H1 (cell line): ENCODE measurements around the gene CACNA2D3. TPM values are rescaled to one million over a fixed set of nuclear protein-coding genes. Genes with fewer than 3 reads are reported as not detected.

Source experiments
- CTCF ChIA-PET: fragments of 300-600 bp; sonication (Branson Sonifier 250); formaldehyde crosslinking; loops from one replicate; lab custom pipeline; 2021; ENCODE audit not compliant: partially characterized antibody; lab: Charles Lee
- POLR2A ChIA-PET: fragments of 300-600 bp; sonication (Branson Sonifier 250); formaldehyde crosslinking; loops from one replicate; lab custom pipeline; 2021; ENCODE audit warnings: inconsistent platforms; ENCODE audit not compliant: partially characterized antibody; lab: Charles Lee
- DNase-seq, 2 experiments: peaks; one replicate each; pipeline versions ENCODE4 v3.0.0 to v3.0.0-alpha.2; 2010 to 2022; ENCODE audit warnings: low spot score in 2 of 2, low read depth in 1 of 2, mixed read lengths in 1 of 2
- FAIRE-seq: peaks from 2 replicates; lab custom pipeline; 2011; peaks lifted over from hg19 to GRCh38; lab: Jason Lieb, UNC
- H2AFZ ChIP-seq: 2 replicates; pipeline ENCODE4 v1.8.1; 2012; ENCODE audit warnings: low read length, inconsistent platforms
- H2AK5ac ChIP-seq: 2 replicates; pipeline ENCODE4 v1.6.1; 2013; ENCODE audit warnings: low read depth, low read length
- H2BK120ac ChIP-seq: replicated peaks from 2 replicates; pipeline ENCODE3; 2013; ENCODE audit warnings: low read depth, low read length, inconsistent platforms
- H2BK12ac ChIP-seq: 2 replicates; pipeline ENCODE4 v1.6.1; 2013; ENCODE audit warnings: low read depth, low read length
- H2BK15ac ChIP-seq: 2 replicates; pipeline ENCODE4 v1.6.1; 2013; ENCODE audit warnings: low read length
- H2BK20ac ChIP-seq: 2 replicates; pipeline ENCODE4 v1.6.1; 2013; ENCODE audit warnings: low read length
- H2BK5ac ChIP-seq: 2 replicates; pipeline ENCODE4 v1.6.1; 2013; ENCODE audit warnings: low read depth, low read length
- H3K14ac ChIP-seq: 2 replicates; pipeline ENCODE4 v1.6.1; 2013; ENCODE audit warnings: inconsistent platforms; ENCODE audit not compliant: insufficient read length
- H3K18ac ChIP-seq: 2 replicates; pipeline ENCODE4 v1.6.1; 2013; ENCODE audit warnings: low read length; ENCODE audit errors: extremely low read depth
- H3K23ac ChIP-seq: 2 replicates; pipeline ENCODE4 v1.6.1; 2013; ENCODE audit warnings: inconsistent platforms; ENCODE audit not compliant: insufficient read length
- H3K23me2 ChIP-seq: 2 replicates; pipeline ENCODE4 v1.6.1; 2013; ENCODE audit warnings: low read depth, low read length
- H3K27ac ChIP-seq: 2 replicates; pipeline ENCODE4 v1.6.1; 2011; ENCODE audit warnings: low read depth, low read length, inconsistent platforms
- H3K27me3 ChIP-seq, 4 experiments: replicated peaks in 1 of 4; 1 replicate in 1 of 4; 2 replicates in 3 of 4; pipeline versions ENCODE4 v1.6.1 to v1.8.1; 2011 to 2013; ENCODE audit warnings: low read length in 3 of 4, mild to moderate bottlenecking in 3 of 4, inconsistent platforms in 2 of 4, mixed read lengths in 2 of 4, moderate library complexity in 1 of 4; ENCODE audit not compliant: control insufficient read depth in 3 of 4, insufficient read depth in 3 of 4; ENCODE audit errors: extremely low read depth in 1 of 4
- H3K36me3 ChIP-seq, 4 experiments: 2 replicates each; pipeline versions ENCODE4 v1.6.1 to v1.8.1; 2011 to 2013; ENCODE audit warnings: mild to moderate bottlenecking in 4 of 4, low read length in 3 of 4, moderate library complexity in 2 of 4, control low read depth in 1 of 4, inconsistent platforms in 1 of 4; ENCODE audit not compliant: insufficient read depth in 4 of 4, control insufficient read depth in 2 of 4
- H3K4ac ChIP-seq: replicated peaks from 2 replicates; pipeline ENCODE3; 2013; ENCODE audit warnings: low read length, low read depth, mixed read lengths, inconsistent platforms; ENCODE audit not compliant: insufficient read length
- H3K4me1 ChIP-seq, 4 experiments: replicated peaks in 1 of 4; 1 replicate in 1 of 4; 2 replicates in 3 of 4; pipeline versions ENCODE4 v1.6.1 to v1.8.1; 2011 to 2013; ENCODE audit warnings: low read length in 3 of 4, inconsistent platforms in 2 of 4, mixed read lengths in 1 of 4; ENCODE audit not compliant: insufficient read depth in 4 of 4, control insufficient read depth in 3 of 4
- H3K4me2 ChIP-seq, 2 experiments: 2 replicates each; pipeline versions ENCODE4 v1.6.1 to v1.8.1; 2011 to 2013; ENCODE audit warnings: low read depth in 2 of 2, low read length in 2 of 2, control low read depth in 1 of 2, inconsistent platforms in 1 of 2, mild to moderate bottlenecking in 1 of 2; ENCODE audit not compliant: insufficient read depth in 1 of 2
- H3K4me3 ChIP-seq, 4 experiments: fragments of 200-600, 300-600 bp in 1 of 4; sonication (generic), shearing (Covaris generic), sonication (Bioruptor Twin) in 1 of 4; 2 replicates each; pipeline versions ENCODE4 v1.5.1 to v1.8.1; 2011 to 2016; ENCODE audit warnings: low read length in 4 of 4, low read depth in 3 of 4, control low read depth in 2 of 4, inconsistent platforms in 2 of 4, mild to moderate bottlenecking in 2 of 4, mixed read lengths in 1 of 4, moderate library complexity in 1 of 4; ENCODE audit not compliant: insufficient read depth in 2 of 4; ENCODE audit errors: extremely low read depth in 1 of 4
- H3K56ac ChIP-seq: replicated peaks from 2 replicates; pipeline ENCODE3; 2013; ENCODE audit warnings: low read depth, mild to moderate bottlenecking, mixed read lengths, low read length, inconsistent platforms; ENCODE audit not compliant: insufficient read length
- H3K79me1 ChIP-seq: 2 replicates; pipeline ENCODE4 v1.6.1; 2013; ENCODE audit warnings: low read depth, low read length, control low read depth
- H3K79me2 ChIP-seq, 2 experiments: 2 replicates each; pipeline versions ENCODE4 v1.6.1 to v1.8.1; 2012 to 2013; ENCODE audit warnings: low read length in 2 of 2, mild to moderate bottlenecking in 2 of 2, inconsistent platforms in 1 of 2; ENCODE audit not compliant: insufficient read depth in 2 of 2, control insufficient read depth in 1 of 2
- H3K9ac ChIP-seq, 4 experiments: replicated peaks in 1 of 4; 1 replicate in 1 of 4; 2 replicates in 3 of 4; pipeline versions ENCODE4 v1.6.1 to v1.8.1; 2011 to 2013; ENCODE audit warnings: low read depth in 3 of 4, low read length in 3 of 4, control low read depth in 2 of 4, mild to moderate bottlenecking in 2 of 4, moderate library complexity in 2 of 4, inconsistent platforms in 1 of 4; ENCODE audit errors: extremely low read depth in 1 of 4
- H3K9me3 ChIP-seq, 2 experiments: 2 replicates each; pipeline versions ENCODE4 v1.6.1 to v1.8.1; 2012 to 2013; ENCODE audit warnings: mild to moderate bottlenecking in 2 of 2, moderate library complexity in 2 of 2, control low read depth in 1 of 2, inconsistent platforms in 1 of 2, low read depth in 1 of 2, low read length in 1 of 2, mixed read lengths in 1 of 2; ENCODE audit not compliant: insufficient read depth in 2 of 2
- H4K20me1 ChIP-seq, 2 experiments: replicated peaks in 1 of 2; 2 replicates each; pipeline versions ENCODE3 to v1.8.1; 2011 to 2013; ENCODE audit warnings: inconsistent platforms in 2 of 2, low read length in 2 of 2, mild to moderate bottlenecking in 1 of 2; ENCODE audit not compliant: insufficient read depth in 2 of 2, control insufficient read depth in 1 of 2
- H4K5ac ChIP-seq: 2 replicates; pipeline ENCODE4 v1.6.1; 2013; ENCODE audit warnings: low read length, low read depth, mixed read lengths, inconsistent platforms; ENCODE audit not compliant: insufficient read length
- H4K8ac ChIP-seq: 2 replicates; pipeline ENCODE4 v1.8.0; 2013; ENCODE audit warnings: mild to moderate bottlenecking, moderate library complexity, low read length, inconsistent platforms; ENCODE audit not compliant: insufficient read depth; ENCODE audit errors: extremely low read depth
- H4K91ac ChIP-seq: replicated peaks from 2 replicates; pipeline ENCODE3; 2013; ENCODE audit warnings: low read length, mixed read lengths, inconsistent platforms; ENCODE audit not compliant: insufficient read length
- WGBS, 2 experiments: shearing (Covaris generic) in 1 of 2; methylation state at CpG; one replicate each; pipeline versions ENCODE4 v1.1.6 to v1.1.7; 2013 to 2015; ENCODE audit warnings: low lambda C conversion rate in 2 of 2, mixed read lengths in 2 of 2, inconsistent platforms in 1 of 2, low coverage in 1 of 2, missing lambda C conversion rate in 1 of 2; ENCODE audit not compliant: insufficient replicate concordance in 2 of 2, insufficient coverage in 1 of 2, insufficient read length in 1 of 2; ENCODE audit errors: extremely low coverage in 1 of 2, missing lambda C conversion rate in 1 of 2; 5-methylcytosine and 5-hydroxymethylcytosine counted together
- polyA plus RNA-seq, 7 experiments: library from polyadenylated mRNA; depleted of rRNA in 3 of 7; stranded (reverse) in 5 of 7; unstranded in 2 of 7; fragments of >200 nt in 5 of 7; fragments of 200-250 nt in 2 of 7; gene quantifications; 1 replicate in 5 of 7; 2 replicates in 1 of 7; 4 replicates in 1 of 7; pipeline versions ENCODE4 v1.2.1 to v1.2.3, GENCODE V29; 2011 to 2013; ENCODE audit warnings: missing spikeins in 2 of 7, mixed read lengths in 2 of 7
- total RNA-seq: library from RNA; stranded (reverse); fragmentation: NEBNext Ultra II Directional; extraction: Animal tissue kit (Norgen Biotek cat#: 25700); gene quantifications from 2 replicates; pipeline ENCODE4 v1.2.1, GENCODE V29; 2021

Gene CACNA2D3
- total and polyA plus RNA-seq, 2 of the 8 experiments (the other 6 are each of a cell fraction or from before 2014, with no cell fraction given), result 1.5 to 1.8 TPM

GRCh38 chr3:54641226-54642014 lies 519.1 kb downstream of the CACNA2D3 start:
- ChIA-PET POLR2A (interaction anchor here (0.6 to 3.3 kb wide), 19 partner anchors 9 to 388 kb away, joined by 3 to 87 read pairs (median 4); no protein-coding TSS in a partner anchor), CTCF (interaction anchor here (0.6 to 1.0 kb wide), 3 partner anchors 30 to 234 kb away, joined by 3 to 4 read pairs (median 3); no protein-coding TSS in a partner anchor)
- H3K23me2 ChIP-seq, result peaks cover 2% of the 10 kb centered on the region; the same call in 1 of the 2 replicates
- WGBS, 2 experiments, result 14% methylated on average over 2 of the region's 2 CpGs; no CpG with 5 or more reads in 1 of the 2 experiments
- no peak overlapping the region for H4K8ac ChIP-seq
- H3K4me3 ChIP-seq, result peak overlapping the region; percentile 3 to 45 (median 16); a peak in 4 of 8 replicates
- H3K36me3 ChIP-seq, result peaks cover 0 to 27% (median 11%) of the 10 kb centered on the region in 4 experiments; a peak in 4 of 8 replicates
- peaks cover 0 to 49% of the 10 kb centered on the region in 2 experiments; a peak in 2 of 4 replicates for H3K79me2 ChIP-seq
- peak overlapping the region; percentile 57 to 95 for H3K4me2 ChIP-seq
- H2BK12ac ChIP-seq, result peak overlapping the region; percentile 85; the same call in 1 of the 2 replicates
- H3K18ac ChIP-seq, result peak overlapping the region; percentile 99
- no peaks in the 10 kb centered on the region for H3K27me3 ChIP-seq
- H3K56ac ChIP-seq, result peak overlapping the region; percentile 13
- no peaks in the 10 kb centered on the region; the same call in 1 of the 2 replicates for H3K79me1 ChIP-seq
- peak overlapping the region; percentile 92 for H4K91ac ChIP-seq
- DNase-seq (no peak), FAIRE-seq (peak; percentile 97)
- H2BK120ac ChIP-seq, result peak overlapping the region; percentile 82
- peaks cover 0 to 3% of the 10 kb centered on the region in 2 experiments; a peak in 1 of 4 replicates for H3K9me3 ChIP-seq
- no peak overlapping the region for H2AFZ ChIP-seq
- peak overlapping the region; percentile 98 for H2BK5ac ChIP-seq
- H3K4ac ChIP-seq, result peak overlapping the region; percentile 47
- peak overlapping the region; percentile 85 for H4K5ac ChIP-seq
- H2AK5ac ChIP-seq, result peak overlapping the region; percentile 71
- H3K14ac ChIP-seq, result no peak overlapping the region
- H2BK15ac ChIP-seq, result no peak overlapping the region
- H3K9ac ChIP-seq, result no peak overlapping the region
- H3K23ac ChIP-seq, result no peak overlapping the region
- peak overlapping the region; percentile 65; the same call in 1 of the 2 replicates for H3K27ac ChIP-seq
- H4K20me1 ChIP-seq, result no peaks in the 10 kb centered on the region
- peaks cover 9 to 26% (median 23%) of the 10 kb centered on the region in 4 experiments for H3K4me1 ChIP-seq
- peak overlapping the region; percentile 37 for H2BK20ac ChIP-seq
